Lower leg skin (tissue), 3 donors: ENCODE measurements around the gene HOXA9.

Source experiments
- POLR2A ChIP-seq, 2 donors: fragments of 450-650 bp; IDR thresholded peaks; one replicate each; pipeline ENCODE4 v1.6.1; 2016 to 2017; ENCODE audit warnings: antibody characterized with exemption in 2 of 2, mild to moderate bottlenecking in 1 of 2, moderate library complexity in 1 of 2
- TF ChIP-seq, protein P1 (sequence below), 3 donors: fragments of 450-650 bp; IDR thresholded peaks; one replicate each; pipeline ENCODE4 v1.5.1; 2016; ENCODE audit warnings: antibody characterized with exemption in 3 of 3, mild to moderate bottlenecking in 3 of 3, moderate library complexity in 2 of 3

DNA sequence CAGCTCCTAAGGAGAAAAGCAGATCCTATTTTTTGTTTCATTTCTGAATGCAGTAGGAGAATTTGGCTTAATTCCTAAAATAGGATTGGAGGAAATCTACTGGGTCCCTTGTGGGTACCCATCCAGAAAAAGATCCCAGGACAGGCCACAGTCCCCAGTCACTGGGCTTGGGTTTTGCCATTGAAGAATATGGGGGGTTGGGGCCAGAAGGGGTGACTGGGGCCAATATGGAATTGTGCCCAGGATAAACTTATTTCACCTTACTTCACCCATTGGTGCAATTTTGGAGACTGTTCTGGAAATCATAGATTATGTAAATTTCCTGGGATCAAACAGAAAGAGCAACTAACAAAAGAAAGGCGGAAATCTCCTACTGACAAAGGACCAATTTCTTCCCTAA is 26.9 kb downstream of the HOXA9 start:
- TF ChIP-seq, protein P1, sequence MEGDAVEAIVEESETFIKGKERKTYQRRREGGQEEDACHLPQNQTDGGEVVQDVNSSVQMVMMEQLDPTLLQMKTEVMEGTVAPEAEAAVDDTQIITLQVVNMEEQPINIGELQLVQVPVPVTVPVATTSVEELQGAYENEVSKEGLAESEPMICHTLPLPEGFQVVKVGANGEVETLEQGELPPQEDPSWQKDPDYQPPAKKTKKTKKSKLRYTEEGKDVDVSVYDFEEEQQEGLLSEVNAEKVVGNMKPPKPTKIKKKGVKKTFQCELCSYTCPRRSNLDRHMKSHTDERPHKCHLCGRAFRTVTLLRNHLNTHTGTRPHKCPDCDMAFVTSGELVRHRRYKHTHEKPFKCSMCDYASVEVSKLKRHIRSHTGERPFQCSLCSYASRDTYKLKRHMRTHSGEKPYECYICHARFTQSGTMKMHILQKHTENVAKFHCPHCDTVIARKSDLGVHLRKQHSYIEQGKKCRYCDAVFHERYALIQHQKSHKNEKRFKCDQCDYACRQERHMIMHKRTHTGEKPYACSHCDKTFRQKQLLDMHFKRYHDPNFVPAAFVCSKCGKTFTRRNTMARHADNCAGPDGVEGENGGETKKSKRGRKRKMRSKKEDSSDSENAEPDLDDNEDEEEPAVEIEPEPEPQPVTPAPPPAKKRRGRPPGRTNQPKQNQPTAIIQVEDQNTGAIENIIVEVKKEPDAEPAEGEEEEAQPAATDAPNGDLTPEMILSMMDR (IDR thresholded peaks at IDR 0.05), result no peak
- no peak for TF ChIP-seq POLR2A (IDR thresholded peaks at IDR 0.05)
